ENCODE measurements around the gene STX7. TPM values are rescaled to one million over a fixed set of nuclear protein-coding genes. Genes with fewer than 3 reads are reported as not detected.
A peak's percentile ranks its signal among the peaks of the same experiment; 100 is the strongest.

STX7 gene
- total RNA-seq, 6 donors from 2014 or later, result 23.2 to 86.6 (median 44.8) TPM

DNA sequence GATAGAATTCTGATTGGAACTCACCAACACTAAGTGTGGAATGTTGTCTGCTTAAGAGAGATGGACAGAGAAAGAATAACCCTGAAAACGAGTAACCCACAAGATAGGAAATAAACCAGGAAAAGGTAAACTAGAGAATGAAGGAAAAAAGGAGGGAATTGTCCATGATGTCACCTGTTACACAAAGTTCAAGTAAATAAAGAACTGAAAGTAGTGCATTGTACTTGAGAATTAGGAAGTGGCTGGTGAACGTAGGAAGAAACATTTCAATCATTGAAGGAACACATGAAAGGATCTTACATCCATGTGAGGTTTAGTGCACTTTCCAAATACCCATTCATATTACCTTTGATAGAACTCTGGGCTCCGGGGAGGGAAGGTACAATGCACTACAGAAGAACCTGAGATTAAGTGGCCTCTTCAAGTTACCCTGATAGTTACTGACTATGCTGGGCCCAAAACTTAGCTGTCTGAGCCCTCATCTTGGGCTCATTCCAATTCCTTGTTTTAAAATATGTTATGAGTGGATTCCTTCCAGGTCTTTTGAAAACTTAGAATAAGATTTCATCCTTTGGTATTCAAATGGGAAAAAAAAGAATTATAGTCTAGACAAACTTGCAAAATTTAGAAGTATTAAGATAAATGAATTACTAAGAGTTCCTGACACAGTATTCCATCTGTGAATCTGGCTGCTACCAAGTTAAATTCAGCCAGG is 1.1 kb upstream of the STX7 start:
- peak overlapping the region in 3 of 4 donors; percentile 84 to 96 (median 93) for H3K27ac ChIP-seq
- ATAC-seq (ENCODE audit: low FRiP score in 2 of 2) (no peak), DNase-seq (no peak)
- H3K4me3 ChIP-seq, result peak overlapping the region in 3 of 4 donors; percentile 78 to 94 (median 88)
- WGBS, 2 donors, result 22 to 32% methylated on average over 3 of the region's 3 CpGs
- H3K9me3 ChIP-seq, result no peaks in the 10 kb centered on the region
- H3K36me3 ChIP-seq, result no peaks in the 10 kb centered on the region
- peaks cover 23 to 41% (median 27%) of the 10 kb centered on the region in 4 donors for H3K4me1 ChIP-seq
- no peak for TF ChIP-seq POLR2AphosphoS5 (IDR thresholded peaks at IDR 0.05)
- TF ChIP-seq, protein P1, sequence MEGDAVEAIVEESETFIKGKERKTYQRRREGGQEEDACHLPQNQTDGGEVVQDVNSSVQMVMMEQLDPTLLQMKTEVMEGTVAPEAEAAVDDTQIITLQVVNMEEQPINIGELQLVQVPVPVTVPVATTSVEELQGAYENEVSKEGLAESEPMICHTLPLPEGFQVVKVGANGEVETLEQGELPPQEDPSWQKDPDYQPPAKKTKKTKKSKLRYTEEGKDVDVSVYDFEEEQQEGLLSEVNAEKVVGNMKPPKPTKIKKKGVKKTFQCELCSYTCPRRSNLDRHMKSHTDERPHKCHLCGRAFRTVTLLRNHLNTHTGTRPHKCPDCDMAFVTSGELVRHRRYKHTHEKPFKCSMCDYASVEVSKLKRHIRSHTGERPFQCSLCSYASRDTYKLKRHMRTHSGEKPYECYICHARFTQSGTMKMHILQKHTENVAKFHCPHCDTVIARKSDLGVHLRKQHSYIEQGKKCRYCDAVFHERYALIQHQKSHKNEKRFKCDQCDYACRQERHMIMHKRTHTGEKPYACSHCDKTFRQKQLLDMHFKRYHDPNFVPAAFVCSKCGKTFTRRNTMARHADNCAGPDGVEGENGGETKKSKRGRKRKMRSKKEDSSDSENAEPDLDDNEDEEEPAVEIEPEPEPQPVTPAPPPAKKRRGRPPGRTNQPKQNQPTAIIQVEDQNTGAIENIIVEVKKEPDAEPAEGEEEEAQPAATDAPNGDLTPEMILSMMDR (IDR thresholded peaks at IDR 0.05), result no peak
- no peak for TF ChIP-seq EP300 (IDR thresholded peaks at IDR 0.05)
- TF ChIP-seq POLR2A (IDR thresholded peaks at IDR 0.05), result no peak
- no peaks in the 10 kb centered on the region for H3K27me3 ChIP-seq

DNA sequence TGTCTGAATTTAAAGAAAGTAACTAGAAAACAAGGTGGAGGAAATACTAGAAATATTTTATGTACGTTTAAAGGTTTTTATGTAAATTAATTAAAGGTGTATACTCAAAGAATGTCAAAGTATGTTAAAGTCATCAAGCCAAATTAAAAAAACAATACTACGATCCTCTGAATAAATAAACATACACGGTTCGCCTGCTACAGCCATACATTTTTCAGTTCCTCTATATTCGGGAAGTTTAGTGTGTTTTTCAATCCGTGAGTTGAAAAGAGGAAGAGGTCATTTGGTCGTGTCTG is 626 bp downstream of the STX7 start:
- H3K36me3 ChIP-seq, result no peaks in the 10 kb centered on the region
- H3K4me1 ChIP-seq, result peaks cover 24 to 52% (median 36%) of the 10 kb centered on the region in 4 donors
- ATAC-seq (ENCODE audit: low FRiP score in 2 of 2), result no peak
- H3K4me3 ChIP-seq, result peak overlapping the region; percentile 48 to 94 (median 83)
- TF ChIP-seq, protein P1 (IDR thresholded peaks at IDR 0.05), result no peak
- TF ChIP-seq EP300 (IDR thresholded peaks at IDR 0.05), result no peak
- no peak for TF ChIP-seq POLR2AphosphoS5 (IDR thresholded peaks at IDR 0.05)
- no peak for TF ChIP-seq POLR2A (IDR thresholded peaks at IDR 0.05)
- 0 to 1% methylated on average over 7 of the region's 7 CpGs for WGBS, 2 donors
- DNase-seq, result no peak
- H3K27me3 ChIP-seq, result no peaks in the 10 kb centered on the region
- H3K9me3 ChIP-seq, result no peaks in the 10 kb centered on the region
- peak overlapping the region; percentile 84 to 96 (median 91) for H3K27ac ChIP-seq

DNA sequence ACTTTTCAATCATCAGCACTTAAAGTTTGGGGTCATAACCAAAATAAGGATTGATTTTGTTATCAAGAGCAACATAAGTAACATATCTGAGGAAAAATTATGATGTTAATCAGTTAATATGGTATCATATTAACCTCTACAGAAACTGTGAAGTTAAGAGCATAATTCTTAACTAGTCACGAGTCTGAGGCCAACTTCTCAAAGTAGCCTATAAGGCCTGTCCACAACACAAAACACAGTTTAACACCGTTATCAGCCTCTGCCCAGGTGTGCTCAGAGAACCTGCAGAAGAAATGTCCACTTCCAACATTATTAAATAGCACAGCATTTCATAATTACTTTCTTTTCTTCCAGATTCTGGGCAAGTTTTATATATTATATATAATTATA is 1.1 kb downstream of the STX7 start:
- H3K27me3 ChIP-seq, result no peaks in the 10 kb centered on the region
- TF ChIP-seq, protein P1 (IDR thresholded peaks at IDR 0.05), result no peak
- no peak for TF ChIP-seq POLR2AphosphoS5 (IDR thresholded peaks at IDR 0.05)
- no peak for TF ChIP-seq EP300 (IDR thresholded peaks at IDR 0.05)
- TF ChIP-seq POLR2A (IDR thresholded peaks at IDR 0.05), result no peak
- WGBS, 2 donors, result 11 to 19% methylated on average over 2 of the region's 2 CpGs
- H3K27ac ChIP-seq, result peak overlapping the region; percentile 84 to 96 (median 91)
- H3K4me3 ChIP-seq, result peak overlapping the region; percentile 48 to 94 (median 83)
- no peak for DNase-seq
- no peaks in the 10 kb centered on the region for H3K36me3 ChIP-seq
- peaks cover 24 to 53% (median 36%) of the 10 kb centered on the region in 4 donors for H3K4me1 ChIP-seq
- no peak for ATAC-seq (ENCODE audit: low FRiP score in 2 of 2)
- H3K9me3 ChIP-seq, result no peaks in the 10 kb centered on the region

DNA sequence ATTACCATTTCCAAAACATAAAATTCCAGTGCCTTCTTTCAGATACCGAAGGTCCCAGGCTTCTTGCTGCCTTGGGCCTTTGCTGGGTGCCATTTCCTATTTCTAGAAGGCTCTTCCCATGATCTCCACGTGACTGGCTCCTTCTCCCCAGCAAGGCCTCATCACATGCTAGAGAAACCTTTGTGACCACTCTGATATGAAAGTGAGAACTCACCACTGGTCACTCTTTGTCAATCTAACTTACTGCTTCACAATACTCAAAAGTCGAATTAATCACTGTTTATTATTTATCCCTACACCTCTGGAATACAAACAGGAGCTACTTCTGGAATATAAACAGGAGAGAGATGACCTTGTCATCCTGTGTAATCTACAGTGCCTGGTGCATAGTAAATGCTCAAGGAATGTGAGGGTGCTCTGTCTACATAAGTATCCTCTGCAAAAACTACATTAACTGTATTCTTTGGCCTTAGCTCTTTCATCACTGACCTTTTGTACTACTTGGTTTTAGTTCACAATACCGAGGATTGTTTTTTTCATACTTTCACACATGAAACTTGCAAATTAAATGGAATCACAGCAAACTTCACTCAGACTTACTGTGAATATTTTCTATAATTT is 1.6 kb downstream of the STX7 start:
- DNase-seq, result peak in 1 of 2 donors; percentile 54
- TF ChIP-seq, protein P1 (IDR thresholded peaks at IDR 0.05), result no peak
- TF ChIP-seq POLR2A (IDR thresholded peaks at IDR 0.05), result peak in 1 of 4 donors; percentile 26
- no peak for TF ChIP-seq EP300 (IDR thresholded peaks at IDR 0.05)
- TF ChIP-seq POLR2AphosphoS5 (IDR thresholded peaks at IDR 0.05), result peak in 1 of 2 donors; percentile 24
- no peaks in the 10 kb centered on the region for H3K9me3 ChIP-seq
- no peaks in the 10 kb centered on the region for H3K27me3 ChIP-seq
- peak overlapping the region in 3 of 4 donors; percentile 78 to 94 (median 88) for H3K4me3 ChIP-seq
- no peaks in the 10 kb centered on the region for H3K36me3 ChIP-seq
- WGBS, 2 donors, result 20 to 32% methylated on average over 4 of the region's 4 CpGs
- peaks cover 26 to 58% (median 38%) of the 10 kb centered on the region in 4 donors for H3K4me1 ChIP-seq
- no peak for ATAC-seq (ENCODE audit: low FRiP score in 2 of 2)
- peak overlapping the region; percentile 84 to 96 (median 91) for H3K27ac ChIP-seq
